ENCODE results near the gene KCNJ18.
"Not testable (repeated sequence)": the region's sequence is repeated elsewhere in the genome, so short reads cannot be mapped to it uniquely, and the experiment has no call there.

KCNJ18 gene

DNA sequence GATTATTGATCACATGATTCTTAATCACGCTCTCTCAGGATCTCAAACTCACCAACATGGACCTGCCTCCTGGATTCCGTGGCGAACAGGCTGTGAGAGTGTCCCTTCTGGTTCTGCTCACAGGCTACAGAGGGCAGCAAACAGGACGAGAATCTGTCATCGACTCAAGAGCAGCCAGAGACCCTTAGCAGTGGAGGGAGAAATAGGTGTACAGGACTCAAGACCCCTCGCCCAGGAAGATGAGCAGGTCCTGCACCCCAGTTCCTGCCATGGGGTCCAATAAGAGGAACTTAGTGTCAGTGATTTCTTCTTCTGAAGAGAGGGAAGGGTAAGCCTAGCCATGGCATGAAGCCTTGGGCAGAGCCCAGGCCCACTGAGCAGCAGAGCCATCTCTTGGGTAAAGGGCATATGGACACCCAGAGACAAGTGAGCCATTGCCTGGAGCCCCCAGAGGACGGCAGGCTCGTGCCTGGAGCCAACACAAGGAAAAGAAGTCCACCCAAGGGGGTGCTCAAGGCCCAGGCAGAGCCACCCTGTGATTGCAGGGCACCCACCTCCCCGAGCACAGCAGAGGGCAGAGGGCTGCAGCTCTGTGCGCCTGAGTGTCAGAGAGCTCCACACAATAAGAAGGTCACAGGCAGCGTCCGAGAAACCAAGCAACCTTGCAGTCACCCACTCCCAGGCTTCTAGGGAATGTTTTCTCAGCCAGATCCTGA, 27.3 kb downstream of the KCNJ18 start:
- H3K4me3 ChIP-seq (ENCODE audit: low read depth in 1 of 2, low read length in 2 of 2); ATAC-seq (ENCODE audit: insufficient read depth, low read depth); H3K9me3 ChIP-seq (ENCODE audit: insufficient read depth, low read length, severe bottlenecking); H3K4me1 ChIP-seq (ENCODE audit: insufficient read depth, low read length); H4K20me1 ChIP-seq (ENCODE audit: insufficient read depth, low read length); H3K27me3 ChIP-seq (ENCODE audit: insufficient read depth, low read length, poor library complexity); H3K9ac ChIP-seq (ENCODE audit: low read depth, low read length); DNase-seq; H3K4me2 ChIP-seq (ENCODE audit: insufficient read depth, low read length); H3K36me3 ChIP-seq (ENCODE audit: insufficient read depth, low read length); H3K79me2 ChIP-seq (ENCODE audit: insufficient read depth, low read length); H3K27ac ChIP-seq (ENCODE audit: low read length); H2AFZ ChIP-seq (ENCODE audit: low read depth, low read length): not testable (repeated sequence)

- not testable (repeated sequence) for H3K27me3 ChIP-seq (ENCODE audit: insufficient read depth, low read length, poor library complexity); H3K4me2 ChIP-seq (ENCODE audit: insufficient read depth, low read length); H3K79me2 ChIP-seq (ENCODE audit: insufficient read depth, low read length); H2AFZ ChIP-seq (ENCODE audit: low read depth, low read length); H3K4me1 ChIP-seq (ENCODE audit: insufficient read depth, low read length); DNase-seq; H3K27ac ChIP-seq (ENCODE audit: low read length); H3K9ac ChIP-seq (ENCODE audit: low read depth, low read length); ATAC-seq (ENCODE audit: insufficient read depth, low read depth); H4K20me1 ChIP-seq (ENCODE audit: insufficient read depth, low read length); H3K9me3 ChIP-seq (ENCODE audit: insufficient read depth, low read length, severe bottlenecking); H3K4me3 ChIP-seq (ENCODE audit: low read depth in 1 of 2, low read length in 2 of 2); H3K36me3 ChIP-seq (ENCODE audit: insufficient read depth, low read length)
Measured at GRCh38 chr17:21720566-21720965, 28.2 kb downstream of the KCNJ18 start.

- not testable (repeated sequence) for H3K4me2 ChIP-seq (ENCODE audit: insufficient read depth, low read length); H2AFZ ChIP-seq (ENCODE audit: low read depth, low read length); H3K4me3 ChIP-seq (ENCODE audit: low read depth in 1 of 2, low read length in 2 of 2); H3K9me3 ChIP-seq (ENCODE audit: insufficient read depth, low read length, severe bottlenecking); H3K27me3 ChIP-seq (ENCODE audit: insufficient read depth, low read length, poor library complexity); H4K20me1 ChIP-seq (ENCODE audit: insufficient read depth, low read length); DNase-seq; H3K36me3 ChIP-seq (ENCODE audit: insufficient read depth, low read length); H3K9ac ChIP-seq (ENCODE audit: low read depth, low read length); H3K79me2 ChIP-seq (ENCODE audit: insufficient read depth, low read length); H3K27ac ChIP-seq (ENCODE audit: low read length); ATAC-seq (ENCODE audit: insufficient read depth, low read depth); H3K4me1 ChIP-seq (ENCODE audit: insufficient read depth, low read length)
Measured at GRCh38 chr17:21722268-21722667, 29.9 kb downstream of the KCNJ18 start.

- not testable (repeated sequence) for H3K27me3 ChIP-seq (ENCODE audit: insufficient read depth, low read length, poor library complexity)
Measured at GRCh38 chr17:21724216-21725006, 32.1 kb downstream of the KCNJ18 start.

DNA sequence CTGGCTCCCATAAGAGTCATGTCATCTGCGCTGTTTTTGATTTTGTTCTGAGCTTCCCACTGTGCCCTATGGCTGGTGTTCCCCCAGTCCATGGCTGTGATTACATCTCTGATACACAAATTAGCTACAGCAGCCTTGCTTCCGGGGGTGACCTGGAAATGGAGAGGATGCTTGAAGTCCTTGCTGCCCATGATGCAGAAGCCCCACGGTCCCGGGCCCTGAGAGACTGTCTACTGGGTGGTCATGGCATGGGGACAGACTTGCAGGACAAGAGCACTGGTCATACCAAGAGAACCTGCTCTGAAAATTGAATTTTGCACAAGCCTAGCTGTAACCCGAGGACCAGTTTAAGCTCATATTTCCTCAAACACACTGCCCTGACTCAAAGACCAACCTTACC, 38.8 kb downstream of the KCNJ18 start:
- DNase-seq; H3K27me3 ChIP-seq (ENCODE audit: insufficient read depth, low read length, poor library complexity); ATAC-seq (ENCODE audit: insufficient read depth, low read depth); H3K79me2 ChIP-seq (ENCODE audit: insufficient read depth, low read length); H3K4me2 ChIP-seq (ENCODE audit: insufficient read depth, low read length); H3K9ac ChIP-seq (ENCODE audit: low read depth, low read length); H3K4me1 ChIP-seq (ENCODE audit: insufficient read depth, low read length); H3K27ac ChIP-seq (ENCODE audit: low read length); H4K20me1 ChIP-seq (ENCODE audit: insufficient read depth, low read length); H3K36me3 ChIP-seq (ENCODE audit: insufficient read depth, low read length); H3K9me3 ChIP-seq (ENCODE audit: insufficient read depth, low read length, severe bottlenecking); H2AFZ ChIP-seq (ENCODE audit: low read depth, low read length); H3K4me3 ChIP-seq (ENCODE audit: low read depth in 1 of 2, low read length in 2 of 2): not testable (repeated sequence)

More at GRCh38 chr17:21724216-21725006, 32.1 kb downstream of the KCNJ18 start:
- not testable (repeated sequence) for H3K4me2 ChIP-seq (ENCODE audit: insufficient read depth, low read length); H3K4me1 ChIP-seq (ENCODE audit: insufficient read depth, low read length); H3K79me2 ChIP-seq (ENCODE audit: insufficient read depth, low read length); H4K20me1 ChIP-seq (ENCODE audit: insufficient read depth, low read length); ATAC-seq (ENCODE audit: insufficient read depth, low read depth); H3K27ac ChIP-seq (ENCODE audit: low read length); H2AFZ ChIP-seq (ENCODE audit: low read depth, low read length); H3K9me3 ChIP-seq (ENCODE audit: insufficient read depth, low read length, severe bottlenecking); H3K4me3 ChIP-seq (ENCODE audit: low read depth in 1 of 2, low read length in 2 of 2); H3K9ac ChIP-seq (ENCODE audit: low read depth, low read length); DNase-seq; H3K36me3 ChIP-seq (ENCODE audit: insufficient read depth, low read length)

DNA sequence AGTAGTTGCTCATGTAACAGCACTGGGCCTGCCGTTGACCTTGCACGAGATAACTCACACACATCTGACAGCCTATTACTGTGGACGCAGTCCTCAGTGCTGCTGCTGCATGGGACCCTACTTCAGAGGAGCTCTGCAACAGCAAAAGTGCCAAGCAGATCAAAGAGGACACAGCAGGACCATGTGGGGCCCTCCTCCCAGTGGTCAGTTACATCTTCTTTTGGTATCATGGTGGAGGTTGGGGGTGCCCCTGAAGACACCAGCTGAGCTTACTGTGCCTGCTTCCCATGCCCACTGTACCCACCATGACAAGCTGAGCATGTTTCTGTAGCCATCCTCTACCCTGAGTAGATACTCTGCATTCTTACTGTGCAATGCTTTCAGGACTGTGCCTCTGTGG, 41.6 kb downstream of the KCNJ18 start:
- not testable (repeated sequence) for H2AFZ ChIP-seq (ENCODE audit: low read depth, low read length); DNase-seq; ATAC-seq (ENCODE audit: insufficient read depth, low read depth); H3K4me1 ChIP-seq (ENCODE audit: insufficient read depth, low read length); H3K27ac ChIP-seq (ENCODE audit: low read length); H3K4me3 ChIP-seq (ENCODE audit: low read depth in 1 of 2, low read length in 2 of 2); H3K36me3 ChIP-seq (ENCODE audit: insufficient read depth, low read length); H3K79me2 ChIP-seq (ENCODE audit: insufficient read depth, low read length); H4K20me1 ChIP-seq (ENCODE audit: insufficient read depth, low read length); H3K4me2 ChIP-seq (ENCODE audit: insufficient read depth, low read length); H3K9me3 ChIP-seq (ENCODE audit: insufficient read depth, low read length, severe bottlenecking); H3K27me3 ChIP-seq (ENCODE audit: insufficient read depth, low read length, poor library complexity); H3K9ac ChIP-seq (ENCODE audit: low read depth, low read length)

GRCh38 chr17:21735814-21736213, 43.5 kb downstream of the KCNJ18 start:
- not testable (repeated sequence) for DNase-seq; ATAC-seq (ENCODE audit: insufficient read depth, low read depth); H3K9ac ChIP-seq (ENCODE audit: low read depth, low read length); H3K4me1 ChIP-seq (ENCODE audit: insufficient read depth, low read length); H3K27me3 ChIP-seq (ENCODE audit: insufficient read depth, low read length, poor library complexity); H3K27ac ChIP-seq (ENCODE audit: low read length); H3K79me2 ChIP-seq (ENCODE audit: insufficient read depth, low read length); H3K36me3 ChIP-seq (ENCODE audit: insufficient read depth, low read length); H3K4me3 ChIP-seq (ENCODE audit: low read depth in 1 of 2, low read length in 2 of 2); H2AFZ ChIP-seq (ENCODE audit: low read depth, low read length); H3K9me3 ChIP-seq (ENCODE audit: insufficient read depth, low read length, severe bottlenecking); H3K4me2 ChIP-seq (ENCODE audit: insufficient read depth, low read length); H4K20me1 ChIP-seq (ENCODE audit: insufficient read depth, low read length)

- not testable (repeated sequence) for H3K4me2 ChIP-seq (ENCODE audit: insufficient read depth, low read length); H3K27ac ChIP-seq (ENCODE audit: low read length); H3K4me3 ChIP-seq (ENCODE audit: low read depth in 1 of 2, low read length in 2 of 2); H3K9me3 ChIP-seq (ENCODE audit: insufficient read depth, low read length, severe bottlenecking); DNase-seq; H3K9ac ChIP-seq (ENCODE audit: low read depth, low read length); ATAC-seq (ENCODE audit: insufficient read depth, low read depth); H3K4me1 ChIP-seq (ENCODE audit: insufficient read depth, low read length); H3K27me3 ChIP-seq (ENCODE audit: insufficient read depth, low read length, poor library complexity); H3K36me3 ChIP-seq (ENCODE audit: insufficient read depth, low read length); H2AFZ ChIP-seq (ENCODE audit: low read depth, low read length); H3K79me2 ChIP-seq (ENCODE audit: insufficient read depth, low read length); H4K20me1 ChIP-seq (ENCODE audit: insufficient read depth, low read length)
Measured at GRCh38 chr17:21737015-21737580, 44.8 kb downstream of the KCNJ18 start.
